GM23248 (cell line): ENCODE measurements around the gene NXPH4.

Experiments used
- EZH2 ChIP-seq: fragments of 200-600 bp; sonication (generic); IDR thresholded peaks from 2 replicates; pipeline ENCODE4 v1.6.1; 2018; ENCODE audit warnings: antibody characterized with exemption, mild to moderate bottlenecking; ENCODE audit not compliant: insufficient read depth, poor library complexity, severe bottlenecking
- EZH2phosphoT487 ChIP-seq: fragments of 200-600 bp; sonication (generic); IDR thresholded peaks from 2 replicates; pipeline ENCODE4 v1.6.1; 2018; ENCODE audit warnings: antibody characterized with exemption, moderate library complexity, mild to moderate bottlenecking, low read depth; ENCODE audit not compliant: insufficient read depth

- no peak for TF ChIP-seq EZH2phosphoT487
- no peak for TF ChIP-seq EZH2
These were observed 50.1 kb downstream of the NXPH4 start for GRCh38 chr12:57266681-57267080.
